Activated naive CD8-positive, alpha-beta T cell treated with anti-CD3 and anti-CD28 coated beads, Interleukin-2, amount 50 U/mL, for 16 hours (primary cell): ENCODE measurements around the gene CCDC106.

ENCODE experiments used
- DNase-seq: peaks from one replicate; pipeline ENCODE4 v3.0.0-alpha.2; 2020; ENCODE audit warnings: low read depth, low spot score

The CCDC106 gene

GRCh38 chr19:55696301-55697068 lies 48.5 kb downstream of the CCDC106 start:
- no peak for DNase-seq

- DNase-seq = no peak
Measured at GRCh38 chr19:55697069-55697440, 49.0 kb downstream of the CCDC106 start.

GRCh38 chr19:55697698-55698097 lies 49.7 kb downstream of the CCDC106 start:
- no peak for DNase-seq

- no peak for DNase-seq
Measured at GRCh38 chr19:55698256-55698655, 50.2 kb downstream of the CCDC106 start.

GRCh38 chr19:55699221-55699620 lies 51.2 kb downstream of the CCDC106 start:
- no peak for DNase-seq

- DNase-seq = no peak
Measured at GRCh38 chr19:55700813-55701212, 52.8 kb downstream of the CCDC106 start.

- no peak for DNase-seq
Measured at GRCh38 chr19:55702131-55702627, 54.2 kb downstream of the CCDC106 start.
